GM18511 (cell line): ENCODE data around the gene PLA2G2C.

Experiments used
- ATAC-seq: cut with Tn5 transposase; IDR thresholded peaks from one replicate; pipeline ENCODE4 v1.9.1; 2021; ENCODE audit warnings: mild to moderate bottlenecking, moderate library complexity; ENCODE audit not compliant: unreplicated experiment

Gene PLA2G2C

GRCh38 chr1:20209471-20209870, 23.2 kb upstream of the PLA2G2C start:
- ATAC-seq: no peak

GRCh38 chr1:20207546-20207945, 21.2 kb upstream of the PLA2G2C start:
- ATAC-seq: no peak

- ATAC-seq: no peak
These were observed 15.8 kb upstream of the PLA2G2C start for GRCh38 chr1:20202166-20202565.

- no peak for ATAC-seq
These were observed 14.6 kb upstream of the PLA2G2C start for GRCh38 chr1:20200966-20201365.

- no peak for ATAC-seq
These were observed 13.5 kb upstream of the PLA2G2C start for GRCh38 chr1:20199840-20200239.

GRCh38 chr1:20199403-20199802, 13.1 kb upstream of the PLA2G2C start:
- ATAC-seq: no peak

GRCh38 chr1:20198918-20199317, 12.6 kb upstream of the PLA2G2C start:
- ATAC-seq: no peak

GRCh38 chr1:20198296-20198695, 12.0 kb upstream of the PLA2G2C start:
- ATAC-seq: no peak

GRCh38 chr1:20197329-20197791, 11.0 kb upstream of the PLA2G2C start:
- no peak for ATAC-seq

- no peak for ATAC-seq
These were observed 9.1 kb upstream of the PLA2G2C start for GRCh38 chr1:20195462-20195780.

GRCh38 chr1:20194757-20195461, 8.6 kb upstream of the PLA2G2C start:
- ATAC-seq: no peak

GRCh38 chr1:20194224-20194623, 7.9 kb upstream of the PLA2G2C start:
- no peak for ATAC-seq

GRCh38 chr1:20192871-20193411, 6.6 kb upstream of the PLA2G2C start:
- no peak for ATAC-seq

- no peak for ATAC-seq
These were observed 6.0 kb upstream of the PLA2G2C start for GRCh38 chr1:20192364-20192763.

GRCh38 chr1:20191266-20191825, 5.0 kb upstream of the PLA2G2C start:
- ATAC-seq: no peak

GRCh38 chr1:20190256-20191160, 4.2 kb upstream of the PLA2G2C start:
- ATAC-seq: no peak

GRCh38 chr1:20189664-20190063, 3.3 kb upstream of the PLA2G2C start:
- ATAC-seq: no peak

GRCh38 chr1:20188455-20188817, 2.1 kb upstream of the PLA2G2C start:
- ATAC-seq: no peak

- ATAC-seq: no peak
These were observed 1.6 kb upstream of the PLA2G2C start for GRCh38 chr1:20187813-20188454.

- no peak for ATAC-seq
These were observed 940 bp upstream of the PLA2G2C start for GRCh38 chr1:20187103-20187812.
